ENCODE measurements around the gene ROBO3. TPM values are rescaled to one million over a fixed set of nuclear protein-coding genes. Genes with fewer than 3 reads are reported as not detected.

Gene ROBO3
- total RNA-seq, 2 experiments from 2014 or later: 26.2 to 27.2 TPM

- Mint-ChIP-seq H3K27ac (peak overlapping the region; percentile 87), H3K4me1 (ENCODE audit: low read depth) (peaks cover 25% of the 10 kb centered on the region), H3K9me3 (no peaks in the 10 kb centered on the region), H3K4me3 (peak overlapping the region; percentile 94), H3K27me3 (peaks cover 23% of the 10 kb centered on the region), H3K36me3 (ENCODE audit: low read depth) (no peaks in the 10 kb centered on the region)
- ChIA-PET POLR2A (interaction anchor here (0.8 to 1.0 kb wide), 2 partner anchors 12 to 76 kb away, joined by 3 read pairs; partner anchors contain the start of gene CCDC15), CTCF (no interaction called here)
- no peak overlapping the region for H3K27ac ChIP-seq (ENCODE audit: low read depth in 1 of 2, low read length in 2 of 2)
- no peak for ATAC-seq (ENCODE audit: poor library complexity)
- H3K9me3 ChIP-seq (ENCODE audit: control insufficient read depth in 1 of 2, insufficient read depth in 1 of 2, low read length in 2 of 2): peaks cover 0 to 6% of the 10 kb centered on the region in 2 experiments
- H3K4me1 ChIP-seq (ENCODE audit: insufficient read depth, low read length): peaks cover 23% of the 10 kb centered on the region
- no peak for TF ChIP-seq CTCF (IDR thresholded peaks at IDR 0.05)
- DNase-seq: no peak
- peaks cover 7 to 23% of the 10 kb centered on the region in 2 experiments for H3K27me3 ChIP-seq (ENCODE audit: control insufficient read depth in 1 of 2, insufficient read depth in 2 of 2, low read length in 2 of 2)
- no peaks in the 10 kb centered on the region for H3K36me3 ChIP-seq (ENCODE audit: insufficient read depth, low read length)
- intact Hi-C loops (cut with DNase I, micrococcal nuclease): loop anchor here (2.0 to 5.0 kb wide), 9 partner anchors 41 to 1136 kb away; partner anchors contain the start of genes SIAE (in 2 of the 2), SPA17 (in 2 of the 2), CCDC15 (in 1 of the 2) and MSANTD2 (in 1 of the 2)
- H3K4me3 ChIP-seq (ENCODE audit: low read length): no peak overlapping the region
Observed at GRCh38 chr11:124877910-124878758, 12.9 kb downstream of the ROBO3 start.

- DNase-seq: no peak
- Histone ChIP-seq H3K9me3 (ENCODE audit: control insufficient read depth in 1 of 2, insufficient read depth in 1 of 2, low read length in 2 of 2) (peaks cover 0 to 6% of the 10 kb centered on the region in 2 experiments), H3K4me1 (ENCODE audit: insufficient read depth, low read length) (peaks cover 23% of the 10 kb centered on the region), H3K36me3 (ENCODE audit: insufficient read depth, low read length) (no peaks in the 10 kb centered on the region), H3K4me3 (ENCODE audit: low read length) (no peak overlapping the region), H3K27me3 (ENCODE audit: control insufficient read depth in 1 of 2, insufficient read depth in 2 of 2, low read length in 2 of 2) (peaks cover 5 to 15% of the 10 kb centered on the region in 2 experiments), H3K27ac (ENCODE audit: low read depth in 1 of 2, low read length in 2 of 2) (no peak overlapping the region)
- Mint-ChIP-seq H3K27me3 (peaks cover 15% of the 10 kb centered on the region), H3K36me3 (ENCODE audit: low read depth) (no peaks in the 10 kb centered on the region), H3K4me1 (ENCODE audit: low read depth) (peaks cover 25% of the 10 kb centered on the region), H3K9me3 (no peaks in the 10 kb centered on the region), H3K27ac (peak overlapping the region; percentile 38), H3K4me3 (peak overlapping the region; percentile 46)
- no peak for ATAC-seq (ENCODE audit: poor library complexity)
- ChIA-PET POLR2A (interaction anchor here (1.0 kb wide), 1 partner anchor 13 kb away, joined by 3 read pairs; no protein-coding TSS in a partner anchor), CTCF (no interaction called here)
- intact Hi-C loops (cut with DNase I, micrococcal nuclease): loop anchor here (5.0 kb wide), 6 partner anchors 42 to 1137 kb away; partner anchors contain the start of genes SIAE (in 2 of the 2), SPA17 (in 2 of the 2), MSANTD2 (in 1 of the 2) and TMEM218 (in 1 of the 2)
- no peak for TF ChIP-seq CTCF (IDR thresholded peaks at IDR 0.05)
Observed at GRCh38 chr11:124878759-124879492, 13.7 kb downstream of the ROBO3 start.

All from CD4-positive, alpha-beta T cell (primary cell).